Aorta (tissue), 5 donors: ENCODE measurements around the gene PRKACG. TPM values are rescaled to one million over a fixed set of nuclear protein-coding genes. Genes with fewer than 3 reads are reported as not detected.
A peak's percentile ranks its signal among the peaks of the same experiment; 100 is the strongest.
"Not testable (repeated sequence)": the region's sequence is repeated elsewhere in the genome, so short reads cannot be mapped to it uniquely, and the experiment has no call there.

Experiments used
- ATAC-seq: fragments of 200-7000 bp; cut with Tn5 transposase; one replicate; pipeline ENCODE4 v1.9.1; 2022; ENCODE audit warnings: moderate library complexity; ENCODE audit not compliant: low FRiP score
- DNase-seq, 2 donors: peaks; one replicate each; pipeline ENCODE4 v3.0.0-alpha.2; 2020
- H3K27ac ChIP-seq, 2 donors: one replicate each; pipeline ENCODE4 v1.5.1; 2013; ENCODE audit warnings: low read length in 2 of 2, mild to moderate bottlenecking in 2 of 2, moderate library complexity in 2 of 2, control low read depth in 1 of 2, inconsistent platforms in 1 of 2, low read depth in 1 of 2
- H3K27me3 ChIP-seq, 2 donors: one replicate each; pipeline ENCODE4 v1.6.1; 2013; ENCODE audit warnings: control low read depth in 1 of 2, low read length in 1 of 2, mild to moderate bottlenecking in 1 of 2, moderate library complexity in 1 of 2; ENCODE audit not compliant: insufficient read depth in 2 of 2, control insufficient read depth in 1 of 2
- H3K36me3 ChIP-seq, 2 donors: one replicate each; pipeline ENCODE4 v1.6.1; 2013; ENCODE audit warnings: control low read depth in 1 of 2, low read length in 1 of 2, mild to moderate bottlenecking in 1 of 2; ENCODE audit not compliant: insufficient read depth in 2 of 2, control insufficient read depth in 1 of 2
- H3K4me1 ChIP-seq, 2 donors: one replicate each; pipeline ENCODE4 v1.6.1; 2013; ENCODE audit warnings: low read length in 2 of 2, control low read depth in 1 of 2, mild to moderate bottlenecking in 1 of 2, moderate library complexity in 1 of 2; ENCODE audit not compliant: insufficient read depth in 2 of 2, control insufficient read depth in 1 of 2
- H3K4me3 ChIP-seq, 2 donors: one replicate each; pipeline ENCODE4 v1.5.1; 2013; ENCODE audit warnings: low read length in 2 of 2, control low read depth in 1 of 2, mild to moderate bottlenecking in 1 of 2
- H3K9me3 ChIP-seq: one replicate; pipeline ENCODE4 v1.6.1; 2013; ENCODE audit warnings: mild to moderate bottlenecking, low read length; ENCODE audit not compliant: control insufficient read depth
- WGBS, 2 donors: extraction: QIAGEN DNeasy Blood & Tissue Kit; methylation state at CpG; one replicate each; pipeline ENCODE4 v1.1.7; 2013; 5-methylcytosine and 5-hydroxymethylcytosine counted together
- intact Hi-C, 2 donors: fragments of 100-400 bp; cut with DNase I; formaldehyde crosslinking; loops; one replicate each; pipeline versions ENCODE4 v1.14.2 to v1.15.0; 2022
- long read RNA-seq, 2 donors: library from polyadenylated mRNA; unstranded; transcript quantifications; one replicate each; pipeline ENCODE4 v2.0.0, GENCODE V29; 2020 to 2021
- polyA plus RNA-seq, 2 donors: library from polyadenylated mRNA; stranded (reverse); fragments of 200-250 nt; gene quantifications; one replicate each; pipeline ENCODE4 v1.2.3, GENCODE V29; 2013
- total RNA-seq, 2 donors: library from RNA; stranded (reverse); fragmentation: NEBNext Ultra II Directional; extraction: Animal tissue kit (Norgen Biotek cat#: 25700); gene quantifications; one replicate each; pipeline ENCODE4 v1.2.1, GENCODE V29; 2021
- donor health status: healthy with polysubstance abuse.
- donor health status: Bipolar disorder and iron deficiency.
- donor health status: DM: no; HTN: no; CAD: no.
- donor health status: DM: no; HTN: no; CAD: no.
- donor health status: DM: yes; HTN: yes; CAD: no.

The PRKACG gene
- total RNA-seq (not detected), polyA plus RNA-seq (not detected)
- long read RNA-seq, donor 1, result 0 reads
- long read RNA-seq, donor 2, result 0 reads

GRCh38 chr9:69014013-69014412 is at the start of gene PRKACG:
PRKACG (minus strand) TSS chr9:69014113; CDS start chr9:69014092, 21 bp downstream.
- Histone ChIP-seq H3K4me3 (no peak within 1 kb of the TSS), H3K27ac (no peak within 1 kb of the TSS), H3K4me1 (no peaks in the 10 kb centered on the region), H3K9me3 (no peaks in the 10 kb centered on the region), H3K27me3 (no peaks in the 10 kb centered on the region), H3K36me3 (no peaks in the 10 kb centered on the region)
- no peak for DNase-seq
- intact Hi-C loops, result no loop called here
- 96 to 98% methylated on average over 28 to 29 of the region's 29 CpGs for WGBS, 2 donors
- no peak for ATAC-seq

GRCh38 chr9:69062195-69062594 is 48.3 kb upstream of the PRKACG start:
- no peaks in the 10 kb centered on the region for H3K4me1 ChIP-seq
- ATAC-seq (no peak), DNase-seq (no peak)
- no peaks in the 10 kb centered on the region for H3K27me3 ChIP-seq
- no peak overlapping the region for H3K4me3 ChIP-seq
- no peaks in the 10 kb centered on the region for H3K9me3 ChIP-seq
- intact Hi-C loops, result loop anchor here in 1 of 2 donors (5.0 kb wide), 1 partner anchor 70 kb away; no protein-coding TSS in a partner anchor
- no peaks in the 10 kb centered on the region for H3K36me3 ChIP-seq
- 53 to 57% methylated on average over 5 of the region's 5 CpGs for WGBS, 2 donors
- H3K27ac ChIP-seq, result peak overlapping the region in 1 of 2 donors; percentile 50

- Histone ChIP-seq H3K27ac (no peak overlapping the region), H3K27me3 (no peaks in the 10 kb centered on the region), H3K36me3 (no peaks in the 10 kb centered on the region), H3K4me3 (no peak overlapping the region), H3K4me1 (no peaks in the 10 kb centered on the region), H3K9me3 (no peaks in the 10 kb centered on the region)
- ATAC-seq (no peak), DNase-seq (no peak)
- WGBS, 2 donors, result 42 to 54% methylated on average over 1 of the region's 1 CpG
- intact Hi-C loops, result loop anchor here in 1 of 2 donors (5.0 kb wide), 1 partner anchor 72 kb away; no protein-coding TSS in a partner anchor
Measured at GRCh38 chr9:69060766-69061165, 46.9 kb upstream of the PRKACG start.

- no peaks in the 10 kb centered on the region for H3K36me3 ChIP-seq
- H3K9me3 ChIP-seq, result no peaks in the 10 kb centered on the region
- no peaks in the 10 kb centered on the region for H3K27me3 ChIP-seq
- H3K27ac ChIP-seq, result no peak overlapping the region
- DNase-seq (no peak), ATAC-seq (no peak)
- 93 to 98% methylated on average over 2 of the region's 2 CpGs for WGBS, 2 donors
- intact Hi-C loops, result no loop called here
- H3K4me1 ChIP-seq, result no peaks in the 10 kb centered on the region
- H3K4me3 ChIP-seq, result no peak overlapping the region
Measured at GRCh38 chr9:69058101-69058500, 44.2 kb upstream of the PRKACG start.

GRCh38 chr9:69056191-69056815 is 42.4 kb upstream of the PRKACG start:
- H3K27ac ChIP-seq, result no peak overlapping the region
- H3K27me3 ChIP-seq, result no peaks in the 10 kb centered on the region
- H3K4me1 ChIP-seq, result no peaks in the 10 kb centered on the region
- ATAC-seq (no peak), DNase-seq (no peak)
- 94 to 95% methylated on average over 4 of the region's 4 CpGs for WGBS, 2 donors
- intact Hi-C loops, result no loop called here
- no peak overlapping the region for H3K4me3 ChIP-seq
- no peaks in the 10 kb centered on the region for H3K9me3 ChIP-seq
- H3K36me3 ChIP-seq, result no peaks in the 10 kb centered on the region

- no peak for ATAC-seq
Measured at GRCh38 chr9:69054989-69055388, 41.1 kb upstream of the PRKACG start.

GRCh38 chr9:69050936-69051335 is 37.0 kb upstream of the PRKACG start:
- intact Hi-C loops, H3K4me1 ChIP-seq, H3K9me3 ChIP-seq, DNase-seq, H3K27ac ChIP-seq, H3K36me3 ChIP-seq, H3K4me3 ChIP-seq, H3K27me3 ChIP-seq, ATAC-seq: not testable (repeated sequence)
- WGBS, 2 donors, result 75 to 85% methylated on average over 8 to 12 of the region's 12 CpGs

More at GRCh38 chr9:69054989-69055388, 41.1 kb upstream of the PRKACG start:
- 23 to 28% methylated on average over 1 of the region's 1 CpG for WGBS, 2 donors
- H3K27me3 ChIP-seq, result no peaks in the 10 kb centered on the region
- no peak overlapping the region for H3K4me3 ChIP-seq
- no peaks in the 10 kb centered on the region for H3K9me3 ChIP-seq
- no peaks in the 10 kb centered on the region for H3K4me1 ChIP-seq
- no peak for DNase-seq
- intact Hi-C loops, result loop anchor here (1.0 to 2.0 kb wide), 3 partner anchors 94 to 138 kb away; no protein-coding TSS in a partner anchor
- H3K27ac ChIP-seq, result no peak overlapping the region
- H3K36me3 ChIP-seq, result no peaks in the 10 kb centered on the region

GRCh38 chr9:69049094-69049493 is 35.2 kb upstream of the PRKACG start:
- Histone ChIP-seq H3K27ac (no peak overlapping the region), H3K27me3 (no peaks in the 10 kb centered on the region), H3K4me1 (no peaks in the 10 kb centered on the region), H3K4me3 (no peak overlapping the region), H3K36me3 (no peaks in the 10 kb centered on the region), H3K9me3 (no peaks in the 10 kb centered on the region)
- WGBS, 2 donors, result 63 to 78% methylated on average over 6 of the region's 6 CpGs
- ATAC-seq, result no peak
- no peak for DNase-seq
- intact Hi-C loops, result loop anchor here in 1 of 2 donors (10.0 kb wide), 1 partner anchor 326 kb away; no protein-coding TSS in a partner anchor

- peak; percentile 61 for ATAC-seq
- H3K4me1 ChIP-seq, result no peaks in the 10 kb centered on the region
- H3K4me3 ChIP-seq, result no peak overlapping the region
- intact Hi-C loops, result loop anchor here in 1 of 2 donors (10.0 kb wide), 1 partner anchor 327 kb away; no protein-coding TSS in a partner anchor
- no peaks in the 10 kb centered on the region for H3K9me3 ChIP-seq
- DNase-seq, result peak in 1 of 2 donors; percentile 71
- peak overlapping the region in 1 of 2 donors; percentile 23 for H3K27ac ChIP-seq
- H3K27me3 ChIP-seq, result no peaks in the 10 kb centered on the region
- H3K36me3 ChIP-seq, result no peaks in the 10 kb centered on the region
- 0 to 2% methylated on average over 4 of the region's 4 CpGs for WGBS, 2 donors
Measured at GRCh38 chr9:69047371-69047770, 33.5 kb upstream of the PRKACG start.
